GM19035 (cell line): ENCODE results near the gene RUNX2.
"Not testable (repeated sequence)": the region's sequence is repeated elsewhere in the genome, so short reads cannot be mapped to it uniquely, and the experiment has no call there.

Experiments used
- ATAC-seq: cut with Tn5 transposase; IDR thresholded peaks from one replicate; pipeline ENCODE4 v1.9.1; 2021; ENCODE audit not compliant: unreplicated experiment

RUNX2 gene

DNA sequence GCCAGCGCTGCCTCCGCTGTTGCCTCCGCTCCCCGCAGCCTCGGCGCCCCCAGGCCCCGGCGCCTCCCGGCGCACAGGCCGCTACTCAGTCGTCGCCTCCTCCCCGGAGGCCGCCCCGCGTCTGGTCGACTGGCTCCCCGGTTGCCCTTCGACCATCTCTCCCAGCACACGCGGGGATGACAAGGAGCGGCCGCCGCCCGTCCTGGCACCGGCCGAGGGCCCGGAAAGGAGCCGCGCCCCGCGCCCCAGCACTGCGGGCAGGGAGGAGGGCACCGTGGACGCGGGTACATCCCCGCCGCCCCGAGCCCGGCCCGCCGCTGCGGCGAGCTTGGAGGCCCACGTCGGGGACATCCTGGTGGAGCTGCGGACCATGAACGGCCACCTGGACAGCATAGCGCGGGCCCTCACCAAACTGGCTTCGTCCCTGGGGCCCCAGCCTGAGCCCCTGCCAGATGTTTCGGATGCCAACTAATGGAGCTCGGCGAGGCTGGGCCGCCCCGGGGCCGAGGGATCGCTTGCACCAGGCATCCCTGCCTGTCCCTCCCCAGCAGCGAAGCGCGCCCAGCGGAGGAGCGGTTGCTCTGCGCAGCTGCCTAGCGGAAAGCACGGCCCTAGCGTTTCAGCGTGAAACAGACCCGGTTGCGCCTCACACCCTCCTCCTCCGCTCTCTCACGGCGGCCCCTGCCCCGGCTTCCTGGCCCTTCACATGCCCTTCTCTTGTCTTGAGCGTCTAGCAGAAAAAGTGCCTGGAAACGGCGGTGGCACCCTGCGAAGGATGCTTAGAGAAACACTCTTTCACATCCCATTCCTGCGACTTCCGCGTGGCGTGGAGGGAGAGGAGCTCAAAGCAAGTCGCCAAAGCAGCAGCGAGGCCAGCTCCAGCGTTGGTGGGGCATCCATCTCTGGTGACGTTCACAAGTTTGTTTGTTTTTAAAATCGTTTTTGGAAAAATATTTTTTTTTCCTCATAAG, 335.4 kb downstream of the RUNX2 start:
- no peak for ATAC-seq

- ATAC-seq: no peak
These were observed 336.6 kb downstream of the RUNX2 start for GRCh38 chr6:45664707-45665106.

DNA sequence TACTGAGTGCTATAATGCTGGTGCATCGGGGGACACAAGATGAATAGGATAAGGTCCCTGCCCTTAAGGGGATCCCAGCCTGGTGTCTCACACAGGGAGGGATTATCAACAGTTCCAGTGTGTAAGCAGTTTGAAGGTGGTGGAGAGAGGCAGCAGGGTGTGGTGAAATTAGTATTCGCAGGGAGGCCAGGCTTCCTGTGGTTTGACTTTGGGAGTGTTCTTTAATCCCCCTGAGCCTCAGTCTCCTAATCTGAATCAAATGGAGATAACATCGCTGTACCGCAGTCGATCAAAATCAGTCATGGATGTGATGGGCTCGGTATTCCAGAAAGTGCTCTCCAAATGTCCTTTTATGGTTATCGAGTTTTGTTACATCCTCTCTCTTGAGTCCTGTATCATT, 337.7 kb downstream of the RUNX2 start:
- ATAC-seq: no peak

GRCh38 chr6:45666846-45667245, 338.7 kb downstream of the RUNX2 start:
- ATAC-seq: no peak

DNA sequence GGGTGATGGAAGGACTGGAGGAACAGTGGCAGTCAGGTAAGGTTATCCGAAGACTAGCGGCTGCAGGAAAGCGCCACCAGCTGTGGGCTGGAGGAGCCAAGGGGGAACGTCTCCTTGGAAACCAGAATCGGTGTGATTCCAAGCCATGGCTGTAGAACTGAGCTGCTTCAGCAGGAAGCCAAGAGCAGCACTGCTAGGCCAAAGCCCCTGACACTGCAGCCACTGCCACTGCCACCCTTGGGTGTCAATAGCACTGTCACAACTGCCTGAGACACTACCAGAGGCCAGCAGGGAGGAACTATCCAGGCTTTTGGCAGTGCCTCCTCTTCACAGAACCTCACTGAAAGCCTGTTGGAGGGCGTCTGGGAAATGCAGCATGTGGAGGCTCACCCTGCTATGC, 339.2 kb downstream of the RUNX2 start:
- ATAC-seq: no peak

DNA sequence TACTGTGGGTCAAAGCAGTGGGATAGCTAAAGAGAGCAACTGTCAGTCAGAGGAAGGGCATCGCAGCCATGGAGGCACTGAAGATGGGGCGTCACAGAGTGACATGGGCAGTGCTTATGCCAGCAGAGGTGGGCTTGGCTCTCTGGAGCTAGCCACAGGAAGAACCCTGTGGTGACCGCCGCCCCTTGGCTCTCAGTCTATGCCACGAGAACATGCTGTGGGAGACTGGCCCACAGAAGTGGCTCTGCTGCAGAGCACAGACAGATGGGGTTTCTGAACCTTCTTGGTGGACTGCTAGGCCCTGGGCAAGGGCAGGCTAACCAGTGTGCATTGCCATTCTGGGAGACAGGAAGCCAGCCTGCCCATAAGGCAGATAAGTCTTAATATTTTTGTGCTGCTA, 339.6 kb downstream of the RUNX2 start:
- no peak for ATAC-seq

GRCh38 chr6:45668705-45669104, 340.6 kb downstream of the RUNX2 start:
- ATAC-seq: no peak

DNA sequence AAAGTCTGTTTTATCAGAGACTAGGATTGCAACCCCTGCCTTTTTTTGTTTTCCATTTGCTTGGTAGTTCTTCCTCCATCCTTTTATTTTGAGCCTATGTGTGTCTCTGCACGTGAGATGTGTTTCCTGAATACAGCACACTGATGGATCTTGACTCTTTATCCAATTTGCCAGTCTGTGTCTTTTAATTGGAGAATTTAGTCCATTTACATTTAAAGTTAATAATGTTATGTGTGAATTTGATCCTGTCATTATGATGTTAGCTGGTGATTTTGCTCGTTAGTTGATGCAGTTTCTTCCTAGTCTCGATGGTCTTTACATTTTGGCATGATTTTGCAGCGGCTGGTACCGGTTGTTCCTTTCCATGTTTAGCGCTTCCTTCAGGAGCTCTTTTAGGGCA, 345.0 kb downstream of the RUNX2 start:
- ATAC-seq: not testable (repeated sequence)

DNA sequence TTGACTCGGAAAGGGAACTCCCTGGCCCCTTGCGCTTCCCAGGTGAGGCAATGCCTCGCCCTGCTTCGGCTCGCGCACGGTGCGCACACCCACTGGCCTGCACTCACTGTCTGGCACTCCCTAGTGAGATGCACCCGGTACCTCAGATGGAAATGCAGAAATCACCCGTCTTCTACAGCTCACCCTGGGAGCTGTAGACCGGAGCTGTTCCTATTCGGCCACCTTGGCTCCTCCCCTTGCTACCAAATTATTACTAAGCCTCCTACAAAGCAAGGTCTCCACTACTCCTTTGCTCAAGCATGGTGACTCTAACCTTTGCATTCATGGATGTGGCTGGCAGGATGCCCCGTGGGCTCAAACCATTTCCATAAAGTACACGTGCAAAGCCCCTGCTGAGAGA, 347.0 kb downstream of the RUNX2 start:
- ATAC-seq: not testable (repeated sequence)

DNA sequence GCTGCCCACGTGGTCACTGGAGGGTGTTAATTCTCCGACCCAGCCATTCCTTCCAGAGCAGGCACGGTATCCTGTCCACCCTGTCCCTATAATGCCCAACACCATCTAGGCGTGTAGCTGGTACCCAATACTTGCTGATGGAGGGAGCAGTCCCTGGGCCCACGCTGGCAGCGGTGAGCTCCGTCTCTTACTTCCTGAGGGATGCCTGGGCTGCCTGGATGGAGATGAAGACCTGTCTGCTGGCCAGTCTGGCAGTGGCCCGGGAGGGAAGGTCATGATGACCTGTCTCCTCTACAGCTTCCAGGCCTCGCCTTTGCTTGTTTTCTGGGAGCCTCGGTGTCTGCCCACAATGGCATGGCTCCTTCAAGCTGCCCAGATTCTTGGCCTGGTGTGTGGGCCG, 347.5 kb downstream of the RUNX2 start:
- ATAC-seq: no peak

DNA sequence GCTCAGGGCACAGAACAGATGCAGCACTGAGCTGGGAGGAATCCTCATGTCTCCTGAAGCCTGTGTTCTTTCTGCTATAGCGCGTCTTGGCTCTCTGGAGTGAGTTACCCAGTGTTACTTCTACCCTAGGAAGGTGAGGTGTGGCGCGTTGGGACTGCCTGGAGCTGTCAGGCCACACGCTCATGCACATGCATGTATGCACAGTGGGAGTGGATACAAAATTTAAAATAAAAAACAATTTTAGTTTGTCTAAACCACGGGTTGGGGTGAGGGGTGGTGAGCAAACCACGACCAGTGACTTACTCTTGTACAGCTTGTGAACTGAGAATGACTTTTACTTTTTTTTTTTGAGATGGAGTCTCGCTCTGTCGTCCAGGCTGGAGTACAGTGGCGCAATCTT, 348.2 kb downstream of the RUNX2 start:
- no peak for ATAC-seq

- ATAC-seq: peak; percentile 54
These were observed 349.5 kb downstream of the RUNX2 start for GRCh38 chr6:45677381-45678284.

GRCh38 chr6:45678285-45678607, 350.1 kb downstream of the RUNX2 start:
- ATAC-seq: no peak

- ATAC-seq: no peak
These were observed 351.0 kb downstream of the RUNX2 start for GRCh38 chr6:45679163-45679562.

GRCh38 chr6:45679631-45680030, 351.5 kb downstream of the RUNX2 start:
- ATAC-seq: no peak

- peak; percentile 92 for ATAC-seq
These were observed 353.9 kb downstream of the RUNX2 start for GRCh38 chr6:45681860-45682511.

DNA sequence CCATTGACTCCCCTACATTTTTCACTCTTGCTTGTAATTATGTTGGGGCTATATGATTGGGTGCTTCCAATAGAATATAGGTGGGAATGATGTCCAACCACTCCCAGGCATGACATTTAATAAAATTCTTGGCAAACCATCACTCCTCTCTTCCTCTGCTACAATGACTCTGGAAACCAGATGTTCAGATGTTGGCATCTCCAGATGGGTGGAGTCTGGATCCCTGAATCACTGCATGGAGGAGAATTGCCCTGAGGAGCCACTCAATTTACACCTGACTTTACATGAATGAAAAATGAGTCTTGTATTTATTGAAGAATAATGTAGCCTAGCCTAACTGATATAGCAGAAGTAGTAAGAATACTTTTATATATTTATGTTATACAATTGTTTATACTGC, 356.3 kb downstream of the RUNX2 start:
- no peak for ATAC-seq

- ATAC-seq: no peak
These were observed 356.9 kb downstream of the RUNX2 start for GRCh38 chr6:45685076-45685475.

- peak; percentile 15 for ATAC-seq
These were observed 358.9 kb downstream of the RUNX2 start for GRCh38 chr6:45686841-45687569.

DNA sequence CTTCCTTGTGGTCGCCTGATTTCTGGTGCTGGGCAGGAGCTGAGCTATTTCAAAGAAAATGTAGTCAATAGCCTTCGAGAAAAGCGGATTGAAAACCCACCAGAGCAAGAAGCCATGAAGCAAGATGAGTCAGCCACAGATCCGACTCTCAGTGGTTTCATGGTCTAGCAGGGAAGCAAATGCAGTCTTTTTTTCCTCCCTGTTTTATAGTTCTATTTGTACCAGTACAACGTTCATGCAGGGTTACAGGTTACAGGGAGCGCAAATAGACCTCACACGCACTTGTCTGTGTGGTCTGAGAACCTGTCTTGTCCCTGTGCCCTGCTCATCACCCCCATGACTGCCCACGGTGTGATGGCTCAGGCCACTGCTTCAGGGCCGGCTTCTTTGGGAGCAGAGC, 359.4 kb downstream of the RUNX2 start:
- peak; percentile 86 for ATAC-seq

- ATAC-seq: no peak
These were observed 360.1 kb downstream of the RUNX2 start for GRCh38 chr6:45688180-45688579.
